ENCODE measurements around the gene ZNF827. TPM values are rescaled to one million over a fixed set of nuclear protein-coding genes. Genes with fewer than 3 reads are reported as not detected.

The ZNF827 gene
- total RNA-seq, 1 experiment from 2014 or later, result 29.4 TPM

DNA sequence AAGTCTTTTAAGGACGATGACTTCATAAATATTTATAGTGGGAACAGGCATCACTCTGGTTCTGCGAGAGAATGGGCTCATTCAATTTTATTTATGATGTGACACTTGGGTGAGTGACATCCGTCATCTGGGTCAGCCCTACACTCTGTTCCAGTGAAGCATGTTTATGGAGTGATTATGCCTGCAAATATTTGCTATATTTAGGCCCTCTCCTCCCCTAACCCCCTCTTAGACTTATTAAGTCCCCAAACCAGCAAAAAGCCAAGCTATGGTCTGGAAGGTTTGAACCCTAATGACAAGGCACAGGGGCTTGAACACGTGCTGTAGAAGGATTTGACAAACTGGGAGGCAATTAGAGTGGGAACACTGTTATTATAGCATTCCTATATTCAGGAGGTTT is 202.8 kb downstream of the ZNF827 start:
- no peaks in the 10 kb centered on the region for H3K9me3 ChIP-seq (ENCODE audit: control insufficient read depth, low read depth, low read length)
- no peak overlapping the region for H2BK12ac ChIP-seq (ENCODE audit: insufficient read length, low read depth, low read length)
- DNase-seq, result no peak
- TF ChIP-seq, protein P1, sequence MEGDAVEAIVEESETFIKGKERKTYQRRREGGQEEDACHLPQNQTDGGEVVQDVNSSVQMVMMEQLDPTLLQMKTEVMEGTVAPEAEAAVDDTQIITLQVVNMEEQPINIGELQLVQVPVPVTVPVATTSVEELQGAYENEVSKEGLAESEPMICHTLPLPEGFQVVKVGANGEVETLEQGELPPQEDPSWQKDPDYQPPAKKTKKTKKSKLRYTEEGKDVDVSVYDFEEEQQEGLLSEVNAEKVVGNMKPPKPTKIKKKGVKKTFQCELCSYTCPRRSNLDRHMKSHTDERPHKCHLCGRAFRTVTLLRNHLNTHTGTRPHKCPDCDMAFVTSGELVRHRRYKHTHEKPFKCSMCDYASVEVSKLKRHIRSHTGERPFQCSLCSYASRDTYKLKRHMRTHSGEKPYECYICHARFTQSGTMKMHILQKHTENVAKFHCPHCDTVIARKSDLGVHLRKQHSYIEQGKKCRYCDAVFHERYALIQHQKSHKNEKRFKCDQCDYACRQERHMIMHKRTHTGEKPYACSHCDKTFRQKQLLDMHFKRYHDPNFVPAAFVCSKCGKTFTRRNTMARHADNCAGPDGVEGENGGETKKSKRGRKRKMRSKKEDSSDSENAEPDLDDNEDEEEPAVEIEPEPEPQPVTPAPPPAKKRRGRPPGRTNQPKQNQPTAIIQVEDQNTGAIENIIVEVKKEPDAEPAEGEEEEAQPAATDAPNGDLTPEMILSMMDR (conservative IDR thresholded peaks at IDR 0.05), result no peak
- H2AK5ac ChIP-seq (ENCODE audit: insufficient read length, low read length), result no peak overlapping the region
- H2BK20ac ChIP-seq (ENCODE audit: low read depth, low read length, poor library complexity, severe bottlenecking), result no peak overlapping the region
- H3K4me2 ChIP-seq (ENCODE audit: insufficient read depth, insufficient read length, low read length), result no peak overlapping the region
- peaks cover 34 to 35% of the 10 kb centered on the region in 2 experiments for H3K4me1 Mint-ChIP-seq
- no peak overlapping the region for H3K9ac ChIP-seq (ENCODE audit: extremely low read depth, insufficient read length, low read length)
- H3K27me3 Mint-ChIP-seq (ENCODE audit: low read depth), result no peaks in the 10 kb centered on the region; the same call in 1 of the 2 replicates
- H3K4me3 Mint-ChIP-seq, result no peak overlapping the region
- H3K4ac ChIP-seq (ENCODE audit: low read depth, low read length), result no peak overlapping the region
- H3K79me1 ChIP-seq (ENCODE audit: insufficient read depth, low read depth, low read length, poor library complexity, severe bottlenecking), result no peaks in the 10 kb centered on the region
- no peak overlapping the region for H3K14ac ChIP-seq (ENCODE audit: insufficient read depth, low read length)
- H3K36me3 Mint-ChIP-seq (ENCODE audit: insufficient read depth in 1 of 3, low read depth in 3 of 3), result peaks cover 0 to 5% (median 3%) of the 10 kb centered on the region in 3 experiments; a peak in 2 of 7 replicates
- no peaks in the 10 kb centered on the region; a peak in 1 of 5 replicates for H3K9me3 Mint-ChIP-seq
- H2AFZ ChIP-seq (ENCODE audit: low read length), result no peak overlapping the region
- no peak overlapping the region for H3K27ac ChIP-seq (ENCODE audit: insufficient read length, low read depth, low read length)
- no peak overlapping the region for H3K56ac ChIP-seq (ENCODE audit: insufficient read length, low read depth, low read length)
- H4K5ac ChIP-seq (ENCODE audit: insufficient read length, low read depth, low read length), result no peak overlapping the region
- no peak overlapping the region for H4K91ac ChIP-seq (ENCODE audit: insufficient read length, low read depth, low read length)
- no peaks in the 10 kb centered on the region for H4K20me1 ChIP-seq (ENCODE audit: control insufficient read depth, insufficient read depth, insufficient read length)
- no CpG with 5 or more reads among the region's 4 CpGs for WGBS (ENCODE audit: extremely low coverage, insufficient read length, low lambda C conversion rate)
- H4K8ac ChIP-seq (replicated peaks; ENCODE audit: insufficient read length, low read depth, low read length), result no peak overlapping the region
- no peak overlapping the region for H3T11ph ChIP-seq (ENCODE audit: low read length)
- H3K23ac ChIP-seq (ENCODE audit: insufficient read length, low read depth, low read length), result no peak overlapping the region
- H3K27me3 ChIP-seq (ENCODE audit: insufficient read depth, low read length), result no peaks in the 10 kb centered on the region; the same call in 1 of the 2 replicates
- H2BK5ac ChIP-seq (ENCODE audit: insufficient read length, low read length), result no peak overlapping the region
- H3K18ac ChIP-seq (ENCODE audit: insufficient read length, low read depth, low read length), result no peak overlapping the region
- H2BK15ac ChIP-seq (ENCODE audit: low read depth, low read length), result no peak overlapping the region
- H3K4me1 ChIP-seq (ENCODE audit: insufficient read depth, low read length), result peaks cover 13% of the 10 kb centered on the region
- H3K23me2 ChIP-seq (ENCODE audit: insufficient read length, low read depth, low read length, poor library complexity, severe bottlenecking), result no peaks in the 10 kb centered on the region
- no peak overlapping the region for H2BK120ac ChIP-seq (ENCODE audit: low read depth, low read length, poor library complexity, severe bottlenecking)
- H3K79me2 ChIP-seq (ENCODE audit: insufficient read depth, low read length), result no peaks in the 10 kb centered on the region
- no peak overlapping the region for H3K27ac Mint-ChIP-seq

All from H9 (cell line).